D721Med (cell line): Measurements from ENCODE around the gene KLC4.

ENCODE experiments used
- DNase-seq: peaks from one replicate; pipeline ENCODE4 v3.0.0; 2011; ENCODE audit warnings: low spot score; ENCODE audit not compliant: insufficient read length
- FAIRE-seq: peaks from 2 replicates; lab custom pipeline; 2011; peaks lifted over from hg19 to GRCh38; lab: Jason Lieb, UNC
- TF ChIP-seq, protein P1 (sequence below): IDR thresholded peaks from 2 replicates; pipeline ENCODE4 v1.5.1; 2012; ENCODE audit warnings: mild to moderate bottlenecking, control low read depth; ENCODE audit not compliant: insufficient read depth; ENCODE audit errors: missing control alignments

Gene KLC4

DNA sequence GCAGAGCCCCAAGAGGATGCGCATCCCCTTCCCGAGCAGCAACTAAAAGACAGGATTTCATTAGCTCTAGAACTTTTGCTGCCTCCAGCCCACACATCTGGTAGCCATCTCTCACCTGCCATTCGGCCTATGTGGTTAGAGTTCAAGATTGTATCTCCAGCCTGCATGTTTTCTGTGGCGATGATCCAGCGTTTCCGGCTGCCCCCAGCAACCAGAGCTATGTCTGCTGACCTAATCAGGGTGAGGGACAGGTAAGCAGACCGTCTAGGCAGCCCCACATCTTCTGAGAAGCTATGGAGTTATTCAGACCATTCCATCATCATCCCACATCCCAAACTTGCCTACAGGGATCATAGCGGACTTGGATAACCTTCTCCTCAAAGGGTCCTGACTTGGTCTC, 3.5 kb upstream of the KLC4 start:
- TF ChIP-seq, protein P1, sequence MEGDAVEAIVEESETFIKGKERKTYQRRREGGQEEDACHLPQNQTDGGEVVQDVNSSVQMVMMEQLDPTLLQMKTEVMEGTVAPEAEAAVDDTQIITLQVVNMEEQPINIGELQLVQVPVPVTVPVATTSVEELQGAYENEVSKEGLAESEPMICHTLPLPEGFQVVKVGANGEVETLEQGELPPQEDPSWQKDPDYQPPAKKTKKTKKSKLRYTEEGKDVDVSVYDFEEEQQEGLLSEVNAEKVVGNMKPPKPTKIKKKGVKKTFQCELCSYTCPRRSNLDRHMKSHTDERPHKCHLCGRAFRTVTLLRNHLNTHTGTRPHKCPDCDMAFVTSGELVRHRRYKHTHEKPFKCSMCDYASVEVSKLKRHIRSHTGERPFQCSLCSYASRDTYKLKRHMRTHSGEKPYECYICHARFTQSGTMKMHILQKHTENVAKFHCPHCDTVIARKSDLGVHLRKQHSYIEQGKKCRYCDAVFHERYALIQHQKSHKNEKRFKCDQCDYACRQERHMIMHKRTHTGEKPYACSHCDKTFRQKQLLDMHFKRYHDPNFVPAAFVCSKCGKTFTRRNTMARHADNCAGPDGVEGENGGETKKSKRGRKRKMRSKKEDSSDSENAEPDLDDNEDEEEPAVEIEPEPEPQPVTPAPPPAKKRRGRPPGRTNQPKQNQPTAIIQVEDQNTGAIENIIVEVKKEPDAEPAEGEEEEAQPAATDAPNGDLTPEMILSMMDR: no peak
- FAIRE-seq (no peak), DNase-seq (no peak)

DNA sequence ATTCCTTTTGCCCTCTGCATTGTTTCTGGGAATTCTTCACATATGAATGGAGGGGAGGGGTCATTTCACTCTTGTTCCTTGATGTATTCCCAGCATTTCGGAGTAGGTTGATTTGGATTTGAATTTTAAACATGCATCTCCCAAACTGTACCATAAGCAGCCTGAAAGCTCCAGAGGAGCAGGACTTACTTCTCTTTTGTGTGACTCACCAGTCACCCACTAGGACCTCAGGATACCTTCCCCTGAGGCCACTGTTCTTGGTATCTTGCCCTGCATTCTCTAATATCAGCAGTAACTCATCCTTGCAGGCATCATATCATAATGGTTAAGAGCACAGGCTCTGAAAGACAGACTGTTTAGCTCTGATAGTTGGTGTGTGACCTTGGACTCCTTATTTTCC, 900 bp upstream of the KLC4 start:
- no peak for DNase-seq
- TF ChIP-seq, protein P1: no peak
- no peak for FAIRE-seq

DNA sequence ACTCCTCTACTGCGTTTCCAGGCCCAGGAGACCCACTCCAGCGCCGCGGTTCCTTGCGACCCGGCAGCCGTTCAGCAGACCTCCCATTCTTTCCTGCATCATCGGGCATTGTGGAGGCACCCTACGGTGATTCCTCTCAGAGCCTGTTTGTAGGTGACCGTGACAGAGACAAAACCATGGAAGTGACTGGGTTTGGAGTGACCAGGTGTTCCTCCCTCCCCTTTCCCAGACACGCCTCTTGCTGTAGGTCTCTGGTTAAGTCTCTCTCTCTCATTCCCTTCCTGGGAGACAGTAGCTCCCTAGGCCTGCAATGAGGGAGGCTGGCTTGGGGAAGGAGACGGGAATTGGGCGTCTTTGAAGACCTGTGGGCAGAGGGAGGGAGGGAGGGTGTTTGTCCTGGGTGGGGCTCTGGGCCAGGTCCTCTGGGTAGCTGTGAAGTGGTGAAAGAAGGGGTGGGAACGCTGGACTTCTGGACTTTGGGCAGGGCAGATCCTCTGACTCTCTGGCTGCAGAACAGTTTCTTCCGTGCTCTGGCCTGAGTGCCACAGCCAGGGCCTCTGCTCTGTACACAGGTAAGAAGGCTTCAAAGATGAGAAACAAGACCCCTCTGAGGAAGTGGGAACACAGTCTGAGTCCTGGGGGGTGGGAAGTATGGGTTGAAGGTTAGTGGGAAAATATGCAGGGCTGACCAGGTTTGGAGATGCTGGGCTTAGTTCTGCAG, 763 bp downstream of the KLC4 start:
- no peak for DNase-seq
- TF ChIP-seq, protein P1: no peak
- no peak for FAIRE-seq

DNA sequence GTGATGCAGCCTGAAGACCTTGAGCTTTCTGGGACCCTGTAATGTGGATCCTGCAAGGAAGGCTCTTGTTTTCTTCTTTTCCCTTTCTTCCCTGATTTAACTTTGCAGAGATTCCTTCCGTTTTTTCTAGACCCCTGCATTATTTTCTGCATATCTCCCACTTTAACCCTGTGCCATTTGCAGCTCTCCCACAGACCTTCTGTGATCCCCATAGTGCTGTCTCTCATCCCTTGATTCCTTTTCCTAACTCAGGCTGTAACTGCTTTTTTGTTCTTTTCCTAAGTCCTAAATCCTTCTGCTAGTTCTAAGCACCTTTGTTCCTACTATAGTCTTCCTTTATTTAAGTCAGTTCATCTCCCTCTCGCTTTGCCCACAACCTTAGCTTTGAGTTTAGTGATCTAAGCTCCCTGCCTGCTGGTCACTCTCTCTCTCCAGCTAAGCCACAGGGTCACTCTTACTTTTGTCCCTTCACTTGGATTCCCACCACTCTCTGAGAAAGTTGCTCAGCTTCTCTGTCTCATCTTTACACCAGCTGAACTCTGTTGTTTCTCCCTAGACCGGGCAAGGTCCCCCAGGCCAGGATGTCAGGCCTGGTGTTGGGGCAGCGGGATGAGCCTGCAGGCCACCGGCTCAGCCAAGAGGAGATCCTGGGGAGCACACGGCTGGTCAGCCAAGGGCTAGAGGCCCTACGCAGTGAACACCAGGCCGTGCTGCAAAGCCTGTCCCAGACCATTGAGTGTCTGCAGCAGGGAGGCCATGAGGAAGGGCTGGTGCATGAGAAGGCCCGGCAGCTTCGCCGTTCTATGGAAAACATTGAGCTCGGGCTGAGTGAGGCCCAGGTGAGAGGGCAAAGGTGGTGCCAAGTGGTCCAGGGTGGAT, 1.6 kb downstream of the KLC4 start:
- DNase-seq (no peak), FAIRE-seq (no peak)
- TF ChIP-seq, protein P1: no peak

DNA sequence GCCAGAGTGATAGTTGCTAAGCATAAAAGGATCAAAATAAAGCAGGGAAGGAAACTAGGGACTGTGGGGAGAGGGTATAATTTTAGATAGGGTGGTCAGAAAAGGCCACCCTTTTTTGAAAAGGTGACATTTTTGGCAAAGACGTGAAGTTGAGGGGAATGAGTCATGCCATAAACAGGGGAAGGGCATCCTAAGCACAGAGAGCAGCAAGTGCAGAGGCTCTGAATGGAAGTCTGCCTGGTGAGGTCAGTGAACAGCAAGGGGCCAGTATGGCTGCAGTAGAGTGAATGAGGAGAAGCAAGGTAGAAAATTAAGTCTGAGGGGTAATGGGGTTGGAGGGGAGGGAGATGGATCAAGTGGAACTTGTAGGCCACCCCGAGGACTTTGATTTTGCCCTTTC, 2.4 kb downstream of the KLC4 start:
- DNase-seq (no peak), FAIRE-seq (no peak)
- TF ChIP-seq, protein P1: no peak

DNA sequence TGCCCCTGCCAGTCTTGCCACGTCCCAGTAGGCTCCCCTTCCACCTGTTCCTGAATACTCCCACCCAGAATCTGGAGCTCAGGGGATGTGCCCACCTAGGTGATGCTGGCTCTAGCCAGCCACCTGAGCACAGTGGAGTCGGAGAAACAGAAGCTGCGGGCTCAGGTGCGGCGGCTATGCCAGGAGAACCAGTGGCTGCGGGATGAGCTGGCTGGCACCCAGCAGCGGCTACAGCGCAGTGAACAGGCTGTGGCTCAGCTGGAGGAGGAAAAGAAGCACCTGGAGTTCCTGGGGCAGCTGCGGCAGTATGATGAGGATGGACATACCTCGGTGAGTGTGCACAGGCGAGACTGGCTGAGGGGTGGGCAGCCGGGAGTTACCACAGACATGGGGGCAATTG, 3.4 kb downstream of the KLC4 start:
- TF ChIP-seq, protein P1: no peak
- FAIRE-seq (no peak), DNase-seq (no peak)
